K562 (cell line): ENCODE results near the gene COL5A1. TPM values are rescaled to one million over a fixed set of nuclear protein-coding genes. Genes with fewer than 3 reads are reported as not detected.

Experiments
- ATAC-seq: fragments of 200-7000 bp; cut with Tn5 transposase; 3 replicates; pipeline ENCODE4 v1.9.1; 2020; ENCODE audit warnings: moderate library complexity
- BruUV-seq: library from RNA; stranded (reverse); fragments of 400-500 nt; replicated peaks from 2 replicates; lab custom pipeline; 2021; lab: Mats Ljungman, UMichigan
- CTCF ChIA-PET: fragments of 300-600 bp; formaldehyde crosslinking; extraction: SDS; loops from one replicate; lab custom pipeline; 2021; ENCODE audit warnings: low intra/inter-chr PET ratio; lab: Yijun Ruan, JAX
- POLR2A ChIA-PET: fragments of 300-600, 350-650 bp; sonication (Branson Sonifier 250); formaldehyde crosslinking; extraction: SDS; loops from one replicate; lab custom pipeline; 2021; ENCODE audit warnings: antibody characterized with exemption, inconsistent platforms; lab: Yijun Ruan, JAX
- DNase-seq, 4 experiments: peaks; one replicate each; pipeline versions ENCODE4 v3.0.0 to v3.0.0-alpha.2; 2011 to 2018; ENCODE audit warnings: low spot score in 3 of 4, mixed read lengths in 3 of 4; ENCODE audit errors: extremely low read depth in 1 of 4
- FAIRE-seq: peaks from 2 replicates; lab custom pipeline; 2011; peaks lifted over from hg19 to GRCh38; lab: Jason Lieb, UNC
- H2AFZ ChIP-seq: 2 replicates; pipeline ENCODE4 v1.6.0; 2011; ENCODE audit warnings: low read depth, low read length, control low read depth, inconsistent platforms
- H3K27ac ChIP-seq: fragments of 200-600 bp; 3 replicates; pipeline ENCODE4 v1.8.0; 2011; ENCODE audit warnings: low read depth, mild to moderate bottlenecking, control low read depth, inconsistent platforms, low read length, moderate library complexity, mixed read lengths; ENCODE audit errors: extremely low read depth
- H3K27me3 ChIP-seq, 2 experiments: fragments of 300-600 bp in 1 of 2; 2 replicates in 1 of 2; 3 replicates in 1 of 2; pipeline versions ENCODE4 v1.6.0 to v1.8.0; 2011; ENCODE audit warnings: inconsistent platforms in 2 of 2, low read length in 2 of 2, mild to moderate bottlenecking in 1 of 2, mixed read lengths in 1 of 2, moderate library complexity in 1 of 2; ENCODE audit not compliant: control insufficient read depth in 2 of 2, insufficient read depth in 2 of 2
- H3K36me3 ChIP-seq: fragments of 300-600 bp; 3 replicates; pipeline ENCODE4 v1.8.0; 2011; ENCODE audit warnings: mild to moderate bottlenecking, low read length, inconsistent platforms; ENCODE audit not compliant: control insufficient read depth, insufficient read depth
- H3K4me1 ChIP-seq, 2 experiments: fragments of 200-600 bp in 1 of 2; replicated peaks in 1 of 2; 2 replicates in 1 of 2; 3 replicates in 1 of 2; pipeline versions ENCODE4 v1.5.1 to v1.8.0; 2011; ENCODE audit warnings: inconsistent platforms in 2 of 2, low read length in 2 of 2, mild to moderate bottlenecking in 1 of 2, mixed read lengths in 1 of 2, moderate library complexity in 1 of 2; ENCODE audit not compliant: control insufficient read depth in 2 of 2, insufficient read depth in 2 of 2
- H3K4me2 ChIP-seq: 2 replicates; pipeline ENCODE4 v1.6.1; 2011; ENCODE audit warnings: low read length, control low read depth, inconsistent platforms, mixed read lengths; ENCODE audit not compliant: insufficient read depth
- H3K4me3 ChIP-seq: fragments of 200-600 bp; sonication (generic), shearing (Covaris generic); 2 replicates; pipeline ENCODE4 v1.5.1; 2016; ENCODE audit warnings: control low read depth, inconsistent platforms
- H3K79me2 ChIP-seq: fragments of 200-600 bp; 3 replicates; pipeline ENCODE4 v1.8.0; 2011; ENCODE audit warnings: low read length, inconsistent platforms; ENCODE audit not compliant: control insufficient read depth, insufficient read depth
- H3K9ac ChIP-seq, 2 experiments: 2 replicates each; pipeline versions ENCODE4 v1.6.0 to v1.6.1; 2011; ENCODE audit warnings: low read depth in 2 of 2, low read length in 2 of 2, control low read depth in 1 of 2, inconsistent platforms in 1 of 2, mild to moderate bottlenecking in 1 of 2, mixed read lengths in 1 of 2; ENCODE audit not compliant: insufficient read depth in 1 of 2
- H3K9me1 ChIP-seq: one replicate; pipeline ENCODE4 v1.6.0; 2011; ENCODE audit warnings: inconsistent platforms, mild to moderate bottlenecking, low read length, moderate library complexity; ENCODE audit not compliant: control insufficient read depth, insufficient read depth
- H3K9me3 ChIP-seq: replicated peaks from 2 replicates; pipeline ENCODE4 v1.5.1; 2011; ENCODE audit warnings: low read depth, low read length, inconsistent platforms; ENCODE audit not compliant: control insufficient read depth, insufficient read depth
- H4K20me1 ChIP-seq: replicated peaks from 2 replicates; pipeline ENCODE4 v1.6.1; 2011; ENCODE audit warnings: low read length, inconsistent platforms, mixed read lengths; ENCODE audit not compliant: control insufficient read depth, insufficient read depth
- CBFB ChIP-seq: sonication (generic); formaldehyde crosslinking; IDR thresholded peaks from 2 replicates; pipeline ENCODE4 v1.4.0; 2020; ENCODE audit warnings: mild to moderate bottlenecking, missing genetic modification reagents
- COPS2 ChIP-seq: fragments of 450-650 bp; conservative IDR thresholded peaks from 2 replicates; pipeline ENCODE4 v1.6.1; 2016; ENCODE audit warnings: mild to moderate bottlenecking, moderate library complexity
- CTCFL ChIP-seq: IDR thresholded peaks from 2 replicates; pipeline ENCODE4 v1.6.1; 2011; ENCODE audit warnings: borderline replicate concordance, low read depth, mild to moderate bottlenecking, moderate library complexity, low read length; ENCODE audit not compliant: insufficient read depth, poor library complexity, severe bottlenecking
- HMGXB4 ChIP-seq: sonication (generic); formaldehyde crosslinking; IDR thresholded peaks from 2 replicates; pipeline ENCODE4 v1.8.1; 2023; ENCODE audit warnings: mild to moderate bottlenecking, missing genetic modification reagents
- KAT7 ChIP-seq: sonication (generic); formaldehyde crosslinking; IDR thresholded peaks from 2 replicates; pipeline ENCODE4 v1.8.0; 2022; ENCODE audit warnings: missing genetic modification reagents, mild to moderate bottlenecking, borderline replicate concordance
- MED1 ChIP-seq: sonication (generic); formaldehyde crosslinking; IDR thresholded peaks from 2 replicates; pipeline ENCODE4 v1.8.1; 2023; ENCODE audit warnings: missing genetic modification reagents, borderline replicate concordance
- NFE2L1 ChIP-seq: fragments of 450-650 bp; IDR thresholded peaks from 2 replicates; pipeline ENCODE4 v1.6.1; 2016; ENCODE audit warnings: missing genetic modification characterization, low read depth, mild to moderate bottlenecking, missing compliant biosample characterization, moderate library complexity, borderline replicate concordance
- NRF1 ChIP-seq, 2 experiments: fragments of 450-650 bp; IDR thresholded peaks in 1 of 2; conservative IDR thresholded peaks in 1 of 2; 2 replicates each; pipeline ENCODE4 v1.6.1; 2014; ENCODE audit warnings: mild to moderate bottlenecking in 2 of 2
- PML ChIP-seq: IDR thresholded peaks from 2 replicates; pipeline ENCODE4 v1.6.1; 2012; ENCODE audit warnings: low read length, inconsistent platforms
- POLR2AphosphoS2 ChIP-seq: IDR thresholded peaks from 2 replicates; pipeline ENCODE4 v1.6.1; 2012; ENCODE audit warnings: low read length, improper control_type of control experiment
- RFX5 ChIP-seq: IDR thresholded peaks from 2 replicates; pipeline ENCODE4 v1.6.1; 2011; ENCODE audit warnings: low read depth, mild to moderate bottlenecking, improper control_type of control experiment, low read length
- SIN3B ChIP-seq: fragments of 450-650 bp; IDR thresholded peaks from 2 replicates; pipeline ENCODE4 v1.6.1; 2017; ENCODE audit warnings: low read depth, mild to moderate bottlenecking, moderate library complexity
- SLC30A9 ChIP-seq: fragments of 250-450 bp; sonication (Bioruptor Pico); IDR thresholded peaks from 2 replicates; pipeline ENCODE4 v1.8.0; 2022; ENCODE audit warnings: mild to moderate bottlenecking, moderate library complexity
- SMARCC2 ChIP-seq: fragments of 450-650 bp; IDR thresholded peaks from 2 replicates; pipeline ENCODE4 v1.6.1; 2017; ENCODE audit warnings: antibody characterized with exemption, moderate library complexity, mild to moderate bottlenecking, low read depth
- TAF15 ChIP-seq: fragments of 200-400 bp; formaldehyde crosslinking; IDR thresholded peaks from 2 replicates; pipeline ENCODE4 v1.6.1; 2017; ENCODE audit warnings: mild to moderate bottlenecking, low read depth, low read length, moderate library complexity
- ZNF121 ChIP-seq: sonication (generic); formaldehyde crosslinking; conservative IDR thresholded peaks from 2 replicates; pipeline ENCODE4 v1.8.0; 2022; ENCODE audit warnings: missing genetic modification reagents
- ZNF324 ChIP-seq: fragments of 250-450 bp; sonication (Bioruptor Pico); IDR thresholded peaks from 2 replicates; pipeline ENCODE4 v1.4.0; 2020; ENCODE audit warnings: mild to moderate bottlenecking
- ZNF696 ChIP-seq: fragments of 250-450 bp; sonication (Bioruptor Pico); conservative IDR thresholded peaks from 2 replicates; pipeline ENCODE4 v1.4.0; 2020; ENCODE audit warnings: mild to moderate bottlenecking, moderate library complexity
- WGBS: fragments of 100-300 bp; shearing (Covaris generic); methylation state at CpG from one replicate; pipeline ENCODE4 v1.1.6; 2016; ENCODE audit warnings: low coverage, mixed read lengths; ENCODE audit not compliant: insufficient coverage; ENCODE audit errors: missing lambda C conversion rate; 5-methylcytosine and 5-hydroxymethylcytosine counted together
- in situ Hi-C: fragments of 300-500 bp; cut with MboI; formaldehyde crosslinking; loops from 4 replicates; pipeline ENCODE4 v1.15.0; 2018; ENCODE audit warnings: inconsistent platforms, mixed read lengths
- intact Hi-C: fragments of 100-400 bp; cut with micrococcal nuclease; formaldehyde crosslinking; loops from 2 replicates; pipeline ENCODE4 v1.14.2; 2022
- polyA plus RNA-seq, 8 experiments: library from polyadenylated mRNA; depleted of rRNA in 4 of 8; stranded (reverse) in 5 of 8; unstranded in 3 of 8; fragments of >200 nt; fragmentation: Nextera tagmentation in 2 of 8; fragmentation: Illumina TruSeq in 1 of 8; extraction: Ambion mirVana in 2 of 8; extraction: Trizol in 1 of 8; gene quantifications; 2 replicates each; pipeline versions ENCODE4 v1.2.1 to v1.2.3, GENCODE V29; 2011 to 2014; ENCODE audit warnings: inconsistent platforms in 1 of 8, missing spikeins in 1 of 8
- total RNA-seq, 7 experiments: library from RNA; depleted of rRNA in 6 of 7; stranded (reverse); fragments of >200 nt in 6 of 7; fragmentation: Illumina TruSeq in 2 of 7; extraction: Trizol in 2 of 7; gene quantifications; 2 replicates each; pipeline versions ENCODE4 v1.2.1 to v1.2.3, GENCODE V29; 2011 to 2021; ENCODE audit warnings: low replicate concordance in 1 of 7

Gene COL5A1
- total and polyA plus RNA-seq, 9 of the 15 experiments (the other 6 are each of a cell fraction or from before 2014, with no cell fraction given): under 0.01 to 0.13 (median 0.04) TPM; not detected in 6

GRCh38 chr9:134698587-134699342 is 57.2 kb downstream of the COL5A1 start (continued):
- TF ChIP-seq KAT7 (CRISPR knock-in tag) (no peak), SIN3B (no peak), NRF1 (conservative IDR thresholded peaks at IDR 0.05 in 1 of 2, IDR thresholded peaks at IDR 0.05 in 1 of 2) (no peak), NFE2L1 (tag) (no peak), POLR2AphosphoS2 (no peak), PML (no peak)

- CTCF ChIA-PET: interaction anchor here (0.7 kb wide), 1 partner anchor 282 kb away, joined by 3 read pairs; no protein-coding TSS in a partner anchor
- POLR2A ChIA-PET: interaction anchor here (0.6 kb wide), 1 partner anchor 35 kb away, joined by 3 read pairs; no protein-coding TSS in a partner anchor
- no peak overlapping the region for H2AFZ ChIP-seq
- peaks cover 15% of the 10 kb centered on the region for H4K20me1 ChIP-seq
- DNase-seq (no peak), FAIRE-seq (no peak), ATAC-seq (no peak)
- H3K4me1 ChIP-seq: peaks cover 0 to 10% of the 10 kb centered on the region in 2 experiments; a peak in 2 of 5 replicates
- no peak overlapping the region for H3K4me2 ChIP-seq
- H3K9me3 ChIP-seq: no peaks in the 10 kb centered on the region
- no peak overlapping the region for H3K27ac ChIP-seq
- H3K9me1 ChIP-seq: peaks cover 4% of the 10 kb centered on the region
- no TSS peak for BruUV-seq
- no peak overlapping the region for H3K9ac ChIP-seq
- H3K36me3 ChIP-seq: no peaks in the 10 kb centered on the region
- no peak overlapping the region for H3K4me3 ChIP-seq
- peaks cover 16 to 50% of the 10 kb centered on the region in 2 experiments; a peak in 4 of 5 replicates for H3K27me3 ChIP-seq
- H3K79me2 ChIP-seq: no peaks in the 10 kb centered on the region
- intact Hi-C loops: loop anchor here (2.0 to 10.0 kb wide), 2 partner anchors 39 to 715 kb away; no protein-coding TSS in a partner anchor
- in situ Hi-C loops: loop anchor here (10.0 kb wide), 1 partner anchor 285 kb away; no protein-coding TSS in a partner anchor
- WGBS: 0% methylated on average over 3 of the region's 6 CpGs
- no peak for TF ChIP-seq SMARCC2
- TF ChIP-seq CBFB (CRISPR knock-in tag): no peak
- no peak for TF ChIP-seq ZNF696
- no peak for TF ChIP-seq MED1 (CRISPR knock-in tag)
- TF ChIP-seq TAF15: no peak
- TF ChIP-seq COPS2: no peak
- TF ChIP-seq RFX5: no peak
- TF ChIP-seq CTCFL: no peak
- no peak for TF ChIP-seq ZNF324
- TF ChIP-seq HMGXB4: no peak
- no peak for TF ChIP-seq ZNF121 (CRISPR knock-in tag)
- no peak for TF ChIP-seq SLC30A9 (CRISPR knock-in tag)
Measured at GRCh38 chr9:134699343-134699740, 57.7 kb downstream of the COL5A1 start.
